Hematopoietic multipotent progenitor cell treated with erythropoietin and hydrocortisone succinate and interleukin-3 and kit ligand, for 8 days (in vitro differentiated cells): Measurements from ENCODE around the gene VCPKMT.
"Not testable (repeated sequence)": the region's sequence is repeated elsewhere in the genome, so short reads cannot be mapped to it uniquely, and the experiment has no call there.

Experiments used
- DNase-seq: peaks from one replicate; pipeline ENCODE4 v3.0.0-alpha.2; 2015

The VCPKMT gene

DNA sequence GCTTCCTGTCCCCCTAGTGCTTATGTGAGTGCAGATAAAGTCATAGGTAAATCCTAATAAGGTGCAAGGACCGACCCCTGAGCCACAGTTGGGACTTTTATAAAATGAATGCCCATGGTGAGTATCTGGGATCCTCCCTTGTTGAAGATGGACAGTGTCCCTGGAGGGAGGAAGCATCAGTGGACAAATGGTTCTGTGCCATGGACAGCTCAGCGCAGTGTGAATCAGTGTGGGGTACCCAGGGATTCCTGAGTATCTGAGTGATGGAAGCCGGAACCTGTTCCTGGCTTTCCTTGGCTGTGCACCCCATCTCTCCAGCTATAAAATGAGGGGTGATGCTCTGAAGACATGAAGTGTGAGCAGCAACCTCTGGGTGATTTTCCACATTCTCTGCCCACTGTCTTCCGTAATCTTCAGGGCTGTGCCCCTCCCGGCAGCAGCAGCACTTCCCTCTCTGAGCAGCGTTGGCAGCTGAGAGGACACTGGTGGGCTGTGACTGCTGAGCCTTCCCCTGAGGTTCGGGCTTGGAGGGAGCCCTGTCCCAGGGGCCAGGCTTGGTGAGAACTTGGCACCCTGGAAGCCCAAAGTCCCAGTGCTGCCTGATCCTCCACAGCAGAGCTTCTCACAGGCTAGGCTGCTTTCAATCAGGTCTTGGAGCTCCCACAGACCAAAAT is 25.0 kb downstream of the VCPKMT start:
- no peak for DNase-seq

DNA sequence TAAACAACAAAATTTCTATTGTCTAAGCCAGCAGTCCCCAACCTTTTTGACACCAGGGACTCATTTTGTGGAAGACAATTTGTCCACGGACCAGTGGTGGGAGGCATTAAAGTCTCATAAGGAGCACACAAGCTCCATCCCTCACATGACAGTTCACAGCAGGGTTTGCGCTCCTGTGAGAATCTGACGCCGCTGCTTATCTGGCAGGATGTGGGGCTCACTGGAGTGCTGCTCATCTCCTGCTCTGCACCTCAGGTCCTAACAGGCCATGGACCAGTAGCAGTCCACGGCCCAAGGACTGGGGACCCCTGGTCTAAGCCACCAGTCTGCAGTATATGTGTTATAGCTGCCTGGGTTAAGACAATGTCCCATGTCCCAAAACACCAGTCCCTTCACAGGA is 27.2 kb downstream of the VCPKMT start:
- DNase-seq: no peak

DNA sequence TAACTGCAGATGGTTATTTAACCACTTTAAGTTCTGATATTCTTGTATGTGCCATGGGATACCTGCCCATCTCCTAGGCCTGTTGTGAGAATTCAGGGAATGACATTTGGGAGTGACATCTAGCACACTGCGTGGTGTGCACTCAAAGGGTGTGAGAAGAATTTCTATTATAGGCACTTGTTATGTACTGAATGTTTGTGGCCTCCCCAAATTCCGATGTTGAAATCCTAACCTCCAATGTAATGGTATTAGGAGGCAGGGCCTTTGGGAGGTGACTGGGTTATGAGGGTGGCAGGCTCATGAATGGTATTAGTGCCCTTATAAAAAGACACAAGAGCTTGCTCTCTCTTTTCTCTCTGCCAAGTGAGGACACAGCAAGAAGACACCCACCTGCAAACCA is 27.6 kb downstream of the VCPKMT start:
- DNase-seq: no peak

DNA sequence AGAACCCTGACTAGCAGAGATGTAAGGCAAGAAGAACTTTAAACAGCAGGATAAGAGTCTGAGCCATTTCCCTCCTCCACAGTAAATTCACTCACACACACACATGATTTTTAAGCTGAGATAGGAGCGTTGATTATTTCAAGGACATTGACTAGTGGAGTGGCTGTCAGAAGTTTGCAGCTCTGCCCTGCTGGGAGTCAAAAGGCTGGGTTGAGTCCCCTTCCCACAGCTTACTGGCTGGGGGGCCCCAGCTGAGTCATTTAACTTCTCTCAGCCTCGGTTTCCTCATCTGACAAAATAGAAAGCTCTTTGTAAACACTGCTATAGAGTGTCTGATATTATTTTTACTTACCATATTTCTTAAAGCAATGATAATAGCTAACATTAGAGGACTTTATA is 28.3 kb downstream of the VCPKMT start:
- DNase-seq: no peak

DNA sequence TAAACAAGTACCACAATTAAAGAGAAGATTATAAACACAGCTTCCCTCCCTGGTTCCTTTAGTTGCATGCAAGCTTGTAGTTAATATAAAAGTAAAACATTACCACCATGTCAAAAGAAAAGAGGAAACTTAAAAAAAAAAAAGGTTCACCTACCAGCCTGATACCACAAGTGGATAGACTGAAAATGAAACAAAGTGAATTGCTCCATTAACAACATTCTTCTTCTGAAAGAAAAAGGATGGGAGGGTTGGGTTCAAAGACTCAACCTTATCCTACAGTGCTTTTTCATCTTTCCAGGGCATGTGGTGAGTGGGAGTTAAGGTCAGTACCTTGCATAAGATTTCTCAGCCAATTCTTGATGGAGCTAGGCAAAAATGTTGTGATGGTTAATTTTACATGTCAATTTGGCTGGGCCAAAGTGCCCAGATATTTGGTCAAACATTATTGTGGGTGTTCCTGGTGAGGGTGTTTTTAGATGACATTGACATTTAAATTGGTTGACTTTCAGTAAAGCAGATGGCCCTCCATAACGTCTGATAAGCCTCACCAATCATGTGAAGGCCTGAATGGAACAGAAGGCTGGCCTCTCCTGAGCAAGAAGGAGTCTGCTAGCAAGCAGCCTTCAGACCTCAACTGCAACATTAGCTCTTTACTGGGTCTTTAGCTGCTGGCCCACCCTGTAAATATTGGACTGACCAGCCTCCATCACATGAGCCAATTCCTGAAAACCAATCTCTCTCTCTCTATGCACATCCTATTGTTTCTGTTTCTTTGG is 28.8 kb downstream of the VCPKMT start:
- peak; percentile 71 for DNase-seq

DNA sequence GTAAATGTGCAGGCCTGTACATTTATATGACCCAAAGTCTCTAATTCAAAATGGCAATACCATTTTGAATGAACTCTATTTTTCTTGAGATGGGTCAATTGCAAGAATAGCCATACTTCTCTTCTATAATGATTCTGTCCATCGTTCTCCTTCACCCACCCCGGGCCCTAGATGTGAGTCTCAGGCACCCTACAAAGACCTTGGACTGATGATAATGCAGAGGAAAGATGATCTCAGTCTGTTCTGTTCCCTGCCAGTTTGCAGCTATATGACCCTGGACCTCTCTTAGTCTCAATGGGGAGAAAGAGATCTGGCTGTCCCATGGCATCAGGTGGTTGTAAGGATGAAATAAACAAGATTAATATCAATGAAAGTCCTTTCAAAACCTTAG is 30.1 kb downstream of the VCPKMT start:
- DNase-seq: no peak

DNA sequence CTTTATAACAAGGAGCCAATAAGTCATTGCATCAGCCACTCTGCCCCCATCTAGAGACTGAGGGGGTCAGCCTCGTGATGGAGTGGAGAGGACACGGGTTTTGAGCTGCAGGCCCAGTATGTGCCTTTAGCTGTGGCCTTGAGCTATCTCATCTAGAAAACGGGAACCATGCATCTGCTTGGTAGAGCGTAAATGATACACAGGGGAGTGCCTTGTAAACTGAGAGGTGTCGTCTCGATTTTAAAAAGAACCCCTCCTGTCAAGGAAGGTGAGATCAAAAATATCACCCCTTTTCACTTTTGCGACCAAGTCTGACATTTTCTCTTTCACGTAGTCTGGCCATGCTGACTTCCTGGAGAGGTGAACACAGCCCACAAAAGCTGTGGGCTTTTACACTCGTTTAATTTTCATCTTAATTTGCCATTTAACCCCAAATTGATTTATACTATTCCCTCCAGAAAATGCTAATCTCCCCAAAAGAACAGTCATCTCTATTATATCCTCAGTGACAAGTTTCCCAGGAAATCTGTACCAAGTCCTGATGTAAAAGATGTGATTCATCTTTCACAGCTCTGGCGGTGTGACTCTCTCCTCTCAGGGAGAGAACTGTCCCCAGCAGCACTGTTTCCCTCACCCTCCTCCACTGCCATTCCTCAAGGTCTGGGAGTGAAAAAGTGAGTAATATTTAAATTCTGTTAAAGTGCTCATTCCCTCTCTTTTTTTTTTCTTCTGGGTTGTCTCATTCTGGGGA is 30.6 kb downstream of the VCPKMT start:
- DNase-seq: no peak

DNA sequence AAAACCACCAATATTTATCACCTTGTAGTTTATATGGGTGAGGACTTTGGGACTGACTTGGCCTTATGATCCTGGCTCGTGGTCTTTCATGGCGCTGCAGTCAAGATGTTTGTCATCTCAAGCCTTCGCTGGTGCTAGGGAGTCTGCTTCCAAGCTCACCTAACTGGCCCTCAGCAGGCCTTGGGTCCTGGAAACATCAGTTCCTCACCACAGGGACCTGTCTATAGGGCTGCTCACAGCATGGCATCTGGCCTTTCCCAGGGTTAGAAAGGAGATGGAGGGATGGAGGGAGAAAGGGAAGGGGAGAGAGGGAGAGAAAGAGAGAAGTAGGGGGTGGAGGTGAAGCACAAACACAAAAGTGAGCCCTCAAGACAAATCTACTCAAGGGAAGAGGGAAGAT is 31.7 kb downstream of the VCPKMT start:
- DNase-seq: no peak

DNA sequence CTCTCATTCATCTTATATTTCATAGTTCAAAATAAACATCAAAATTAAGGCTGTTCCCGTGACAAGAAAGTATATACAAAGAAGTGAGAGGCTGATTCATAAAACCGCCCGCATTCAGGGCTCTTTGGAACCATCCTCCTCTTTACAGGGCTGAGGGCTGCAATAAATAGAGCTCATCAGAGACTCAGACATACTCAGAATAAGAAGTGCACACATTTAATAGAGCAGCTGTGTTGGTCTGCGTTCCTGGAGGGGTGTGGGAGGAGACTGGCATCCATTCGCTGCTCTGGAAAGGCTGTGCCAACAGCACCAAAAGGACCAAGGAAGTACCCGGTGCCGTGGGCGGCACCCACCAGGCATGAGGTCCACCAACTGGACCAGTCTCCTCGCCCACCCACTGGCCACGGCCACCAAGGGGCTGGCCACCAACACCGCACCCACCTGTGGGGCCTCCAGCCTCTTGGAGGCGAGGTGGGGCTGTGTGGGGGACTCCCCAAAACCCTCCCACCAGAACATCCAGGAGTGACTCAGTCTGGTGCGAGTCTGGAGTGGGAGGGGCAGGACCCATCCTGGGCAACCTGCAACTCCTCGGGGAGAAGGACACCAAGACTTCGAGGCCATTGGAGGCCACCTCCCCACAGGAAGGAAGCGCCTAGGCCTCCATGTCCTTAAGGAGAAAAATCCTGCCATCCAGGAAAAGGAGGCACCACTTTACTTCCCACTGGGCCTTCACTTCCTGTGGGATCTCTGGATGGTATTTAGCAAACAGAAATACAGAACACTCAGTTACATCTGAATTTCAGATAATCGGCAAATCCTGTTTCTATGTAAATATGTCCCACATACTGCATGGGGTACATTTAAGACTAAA is 32.7 kb downstream of the VCPKMT start:
- no peak for DNase-seq

DNA sequence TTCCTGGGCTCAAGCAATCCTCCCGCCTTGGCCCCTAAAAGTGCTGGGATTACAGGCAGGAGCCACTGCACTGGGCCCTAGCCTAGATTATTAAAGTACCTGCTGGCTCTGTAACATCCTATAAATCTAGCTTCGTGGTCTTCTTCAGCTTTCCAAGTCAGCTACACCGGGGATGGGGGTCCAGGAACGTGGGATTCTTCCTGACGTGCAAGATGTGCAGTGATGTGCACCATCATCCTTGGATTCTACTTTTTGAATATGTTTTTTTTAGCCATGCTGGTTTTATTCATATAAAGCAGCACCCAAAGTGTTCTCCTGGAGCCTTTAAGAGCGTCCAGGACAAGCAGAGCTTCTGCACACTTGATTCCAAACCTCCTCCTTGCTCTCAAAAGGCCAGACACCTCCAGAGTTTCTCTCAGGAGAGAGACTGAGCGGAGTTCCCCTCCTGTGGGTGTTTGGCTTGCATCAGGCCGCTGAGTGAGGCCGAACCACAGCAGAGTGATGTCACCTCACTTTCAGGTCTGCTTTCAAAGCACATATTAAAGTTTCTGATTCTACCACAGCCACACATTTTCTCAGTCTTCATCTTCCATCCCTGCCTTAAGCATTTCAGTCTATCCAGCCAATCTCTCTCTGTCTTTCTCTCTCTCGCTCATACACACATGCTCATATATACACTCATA is 33.4 kb downstream of the VCPKMT start:
- DNase-seq: no peak

DNA sequence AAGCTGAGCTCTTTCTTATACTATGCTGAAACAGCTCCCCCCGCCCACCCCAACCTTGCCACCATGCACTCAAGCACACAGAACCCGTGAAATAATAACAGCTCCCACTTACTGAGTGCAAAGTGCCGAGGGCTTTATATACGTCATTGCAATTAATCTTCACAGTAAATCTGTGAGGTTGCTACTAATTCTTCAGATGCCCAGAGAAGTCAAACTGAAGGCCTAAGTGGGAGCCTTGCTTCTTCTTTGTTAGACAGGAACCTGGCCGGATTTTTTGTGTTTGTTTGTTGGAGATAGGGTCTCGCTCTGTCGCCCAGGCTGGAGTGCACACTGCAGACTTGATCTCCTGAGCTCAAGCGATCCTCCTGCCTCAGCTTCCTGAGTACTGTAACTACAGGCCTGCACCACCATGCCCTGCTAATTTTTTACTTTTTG is 34.0 kb downstream of the VCPKMT start:
- no peak for DNase-seq

DNA sequence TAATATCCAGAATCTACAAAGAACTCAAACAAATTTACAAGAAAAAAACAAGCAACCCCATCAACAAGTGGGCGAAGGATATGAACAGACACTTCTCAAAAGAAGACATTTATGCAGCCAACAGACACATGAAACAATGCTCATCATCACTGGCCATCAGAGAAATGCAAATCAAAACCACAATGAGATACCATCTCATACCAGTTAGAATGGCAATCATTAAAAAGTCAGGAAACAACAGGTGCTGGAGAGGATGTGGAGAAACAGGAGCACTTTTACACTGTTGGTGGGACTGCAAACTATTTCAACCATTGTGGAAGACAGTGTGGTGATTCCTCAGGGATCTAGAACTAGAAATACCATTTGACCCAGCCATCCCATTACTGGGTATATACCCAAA is 37.3 kb downstream of the VCPKMT start:
- not testable (repeated sequence) for DNase-seq

DNA sequence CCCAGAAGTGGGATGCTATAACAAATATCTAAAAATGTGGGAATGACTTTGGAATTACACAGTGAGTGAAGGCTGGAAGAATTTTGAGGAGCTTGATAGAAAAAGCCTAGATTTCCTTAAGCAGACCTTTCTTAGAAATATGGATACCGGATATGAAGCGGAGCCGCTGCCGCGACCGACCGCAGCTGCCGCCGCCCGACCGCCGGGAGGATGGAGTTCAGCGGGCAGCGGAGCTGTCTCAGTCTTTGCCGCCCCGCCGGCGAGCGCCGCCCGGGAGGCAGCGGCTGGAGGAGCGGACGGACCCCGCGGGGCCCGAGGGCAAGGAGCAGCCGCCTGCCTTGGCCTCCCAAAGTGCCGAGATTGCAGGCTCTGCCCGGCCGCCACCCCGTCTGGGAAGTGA is 42.7 kb downstream of the VCPKMT start:
- not testable (repeated sequence) for DNase-seq

DNA sequence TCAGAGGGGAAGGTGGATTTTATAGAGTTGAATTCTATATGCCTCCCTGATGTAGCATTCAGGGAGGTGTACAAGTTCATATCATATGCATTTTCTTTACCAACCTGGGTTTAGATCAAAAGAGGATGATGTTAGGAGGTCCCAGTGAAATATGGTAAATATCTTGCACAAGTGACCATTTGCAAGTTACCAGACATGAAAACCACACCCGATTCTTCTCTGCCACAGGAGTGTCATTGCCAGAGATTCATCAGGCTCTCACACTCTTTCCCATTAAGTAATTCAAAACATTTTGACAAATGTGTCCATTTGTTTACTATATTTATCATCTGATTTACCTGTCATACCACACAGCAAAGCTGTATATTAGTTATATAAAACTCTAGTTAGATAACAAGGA is 44.0 kb downstream of the VCPKMT start:
- DNase-seq: no peak

DNA sequence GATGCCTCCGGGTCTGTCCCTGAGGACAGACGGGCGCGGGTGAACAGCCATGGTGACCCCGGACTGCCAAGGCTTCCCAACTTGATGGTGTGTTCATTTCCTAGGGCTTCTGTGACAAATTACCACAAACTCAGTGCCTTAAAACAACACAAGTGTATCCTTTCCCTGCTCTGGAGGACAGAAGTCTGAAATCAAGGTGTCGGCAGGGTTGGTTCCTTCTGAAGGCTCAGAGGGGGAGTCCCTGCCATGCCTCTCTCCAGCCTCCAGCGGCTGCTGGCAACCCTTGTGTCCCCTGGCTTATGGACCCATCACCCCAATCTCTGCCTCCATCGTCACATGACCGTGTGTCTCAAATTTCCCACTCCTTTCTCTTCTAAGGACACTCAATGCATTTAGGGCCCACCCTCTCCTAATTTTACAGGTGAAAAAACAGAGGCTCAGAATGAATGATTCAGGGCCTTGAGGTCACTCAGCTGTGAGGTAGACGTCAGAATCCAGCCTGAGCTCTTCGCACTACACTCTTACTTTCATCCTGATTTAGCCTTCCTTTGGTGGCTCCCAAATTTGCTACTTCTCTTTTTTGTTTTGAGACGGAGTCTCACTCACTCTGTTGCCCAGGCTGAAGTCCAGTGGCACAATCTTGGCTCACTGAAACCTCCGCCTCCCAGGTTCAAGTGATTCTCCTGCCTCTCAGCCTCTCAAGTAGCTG is 45.4 kb downstream of the VCPKMT start:
- DNase-seq: no peak

DNA sequence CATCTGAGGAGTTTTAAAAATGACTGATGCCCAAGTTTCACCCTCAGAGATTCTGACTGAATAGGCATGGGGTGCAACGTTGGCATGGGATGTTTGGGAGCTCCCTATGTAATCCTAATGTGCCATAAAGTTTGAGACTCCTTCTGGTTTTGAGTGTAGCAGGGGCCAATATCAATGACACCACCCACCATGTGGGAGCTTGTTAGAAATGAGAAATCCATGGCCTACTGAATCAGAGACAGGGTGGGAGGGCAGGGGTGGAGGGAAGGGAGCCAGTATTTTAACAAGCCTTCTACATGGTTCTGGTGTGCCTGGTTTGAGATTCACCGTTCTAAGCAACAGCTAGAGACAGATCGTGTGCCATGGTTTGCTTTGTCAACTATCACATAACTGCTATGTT is 46.1 kb downstream of the VCPKMT start:
- no peak for DNase-seq

DNA sequence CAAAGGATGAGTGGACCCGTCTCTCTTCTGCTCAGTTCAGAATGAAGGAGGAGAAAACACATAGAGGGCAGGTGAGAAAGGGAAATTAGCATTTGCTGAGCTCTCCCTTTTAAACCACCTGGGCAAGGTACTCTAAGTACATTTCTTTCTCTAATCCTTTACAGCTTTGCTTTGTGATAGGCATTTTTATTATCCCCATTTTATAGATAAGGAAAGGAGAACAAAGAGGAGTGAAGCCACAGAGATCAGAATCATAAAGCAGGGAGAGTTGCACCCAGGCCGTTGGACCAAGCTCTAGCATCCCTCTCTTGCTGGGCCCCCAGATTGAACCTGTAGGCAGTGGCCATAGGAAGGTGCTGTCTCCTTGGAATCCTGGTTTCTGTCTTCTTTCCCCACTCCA is 47.0 kb downstream of the VCPKMT start:
- no peak for DNase-seq

DNA sequence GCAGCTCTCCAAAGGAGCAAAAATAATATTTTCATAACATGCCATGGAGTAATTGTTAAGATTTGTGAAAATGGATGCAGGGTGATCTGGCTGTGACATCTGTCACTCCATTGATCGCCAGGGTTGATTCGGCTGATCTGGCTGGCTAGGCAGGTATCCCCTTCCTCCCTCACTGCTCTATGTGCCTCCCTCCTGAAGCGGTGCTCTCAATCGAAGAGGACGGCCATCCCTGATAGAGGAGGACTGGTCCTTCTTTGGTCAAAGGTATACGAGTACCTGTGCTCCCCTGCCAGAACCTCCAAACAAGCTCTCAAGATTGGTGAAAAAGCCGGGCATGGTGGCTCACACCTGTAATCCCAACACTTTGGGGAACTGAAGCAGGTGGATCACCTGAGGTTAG is 47.9 kb downstream of the VCPKMT start:
- no peak for DNase-seq

DNA sequence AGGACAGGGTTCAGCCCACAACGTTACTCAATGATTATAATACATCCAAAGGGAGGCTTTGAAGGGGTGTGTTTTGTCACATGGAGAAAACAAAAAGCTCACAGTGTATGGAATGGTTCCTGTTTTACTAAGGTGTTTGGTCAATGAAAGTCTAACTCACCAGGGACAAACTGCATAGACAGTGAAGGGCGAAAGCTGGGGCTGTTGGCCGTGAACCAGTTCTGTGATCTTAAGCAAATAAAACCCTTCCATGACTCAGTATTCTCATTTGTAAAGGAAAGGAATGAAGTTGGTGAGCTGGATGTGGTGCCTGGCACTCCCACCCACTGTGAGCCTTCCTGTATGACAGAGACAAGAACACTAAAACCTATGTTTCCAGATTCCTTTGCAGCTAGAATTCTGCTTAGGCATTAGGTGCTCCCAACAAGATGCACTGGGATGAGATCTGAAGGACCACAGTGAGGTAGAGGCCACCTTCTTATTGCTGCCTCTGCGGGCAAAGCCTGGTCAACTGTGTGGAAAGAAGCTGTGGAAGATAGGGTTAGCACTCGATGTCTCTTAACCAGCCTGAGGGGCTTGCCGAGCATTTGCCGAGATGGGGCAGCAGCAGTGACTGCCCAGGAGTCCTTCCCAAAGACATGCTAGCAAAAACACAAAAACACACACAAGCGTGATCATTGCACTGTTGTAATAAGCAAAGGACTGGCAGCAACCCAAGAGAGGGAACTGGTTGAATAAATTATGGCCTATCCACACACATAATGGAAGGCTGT is 48.5 kb downstream of the VCPKMT start:
- DNase-seq: no peak

DNA sequence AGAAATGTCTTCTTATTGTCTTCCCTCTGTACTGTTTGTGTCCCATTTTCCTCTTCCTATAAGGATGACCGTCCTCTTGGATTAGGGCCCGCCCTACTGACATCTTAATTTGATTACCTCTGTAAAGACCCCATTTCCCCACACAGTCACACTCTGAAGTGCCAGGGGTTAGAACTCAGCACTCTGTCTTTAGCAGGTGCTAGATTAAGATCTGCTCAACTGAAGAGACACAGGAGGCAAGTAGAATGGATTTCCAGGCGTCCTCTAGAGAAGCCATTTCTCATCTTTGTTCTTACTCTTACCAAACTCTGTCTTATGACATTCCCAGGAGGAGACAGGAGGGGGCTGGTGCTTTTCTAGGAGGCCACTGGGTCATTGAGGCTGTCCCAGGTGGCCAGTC is 50.8 kb downstream of the VCPKMT start:
- no peak for DNase-seq

DNA sequence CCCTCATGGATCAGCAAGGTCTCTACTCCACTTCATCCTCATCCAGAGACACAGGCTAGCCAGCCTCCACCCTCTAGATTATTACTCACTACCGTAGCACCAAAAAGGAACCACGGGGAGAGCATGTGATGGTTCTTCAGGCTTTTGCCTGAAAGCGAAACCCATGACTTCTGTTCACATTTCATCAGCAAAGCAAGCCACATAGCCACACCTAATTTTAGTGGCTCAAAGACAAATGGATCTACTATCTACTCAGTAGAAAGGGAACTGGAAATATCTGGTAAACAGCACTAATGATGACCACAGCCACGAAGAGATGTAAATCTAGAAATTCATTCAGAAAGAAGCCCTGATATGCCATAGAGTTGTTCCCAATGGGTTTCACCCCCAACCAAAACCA is 51.4 kb downstream of the VCPKMT start:
- peak; percentile 65 for DNase-seq
